CD4-positive, alpha-beta T cell treated with Interferon alpha-2 for 1 hour (primary cell): ENCODE measurements around the gene TMED7.

Experiments
- DNase-seq, 2 donors: peaks; one replicate each; pipeline ENCODE4 v3.0.0-alpha.2; 2020 to 2022

TMED7 gene

DNA sequence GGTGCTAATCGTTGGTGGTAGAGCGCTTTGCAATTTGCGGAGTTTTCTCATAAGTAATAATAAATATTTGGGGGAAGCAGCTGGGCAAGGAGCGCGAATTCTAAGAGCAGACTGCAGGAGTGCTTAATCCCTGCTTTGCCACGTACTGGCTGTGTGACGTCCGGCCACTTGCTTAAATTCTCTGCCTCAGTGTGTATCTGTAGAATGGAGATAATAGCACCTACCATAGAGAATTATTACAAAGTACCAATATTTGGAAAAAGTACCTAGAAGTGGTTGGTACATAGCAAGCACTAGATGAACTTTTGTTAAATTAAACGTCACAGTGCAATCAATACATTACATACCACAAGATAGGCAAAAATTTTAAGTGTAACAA lies 598 bp upstream of the TMED7 start:
- no peak for DNase-seq

DNA sequence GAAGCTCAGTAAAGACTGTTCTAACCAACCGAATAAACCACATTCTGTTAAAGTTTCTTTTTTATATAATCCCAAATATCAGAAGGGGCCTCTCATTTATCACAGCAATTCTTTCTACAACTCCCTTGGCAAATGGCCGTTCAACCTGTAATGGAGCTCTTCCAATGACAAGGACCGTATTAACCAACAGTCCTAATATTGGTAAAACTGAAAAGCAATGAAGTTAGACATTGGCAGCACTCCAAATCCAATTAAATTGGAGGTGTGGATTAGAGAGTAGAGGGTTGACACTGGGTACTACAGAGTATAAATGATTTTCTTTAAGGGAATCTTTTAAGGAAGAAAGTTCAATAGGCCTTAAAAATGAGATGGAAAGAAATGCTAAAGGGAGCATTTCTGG lies 842 bp downstream of the TMED7 start:
- peak in 1 of 2 donors; percentile 36 for DNase-seq

GRCh38 chr5:115623658-115624057 lies 2.2 kb downstream of the TMED7 start:
- no peak for DNase-seq

- no peak for DNase-seq
Observed at GRCh38 chr5:115621365-115621900, 4.4 kb downstream of the TMED7 start.

DNA sequence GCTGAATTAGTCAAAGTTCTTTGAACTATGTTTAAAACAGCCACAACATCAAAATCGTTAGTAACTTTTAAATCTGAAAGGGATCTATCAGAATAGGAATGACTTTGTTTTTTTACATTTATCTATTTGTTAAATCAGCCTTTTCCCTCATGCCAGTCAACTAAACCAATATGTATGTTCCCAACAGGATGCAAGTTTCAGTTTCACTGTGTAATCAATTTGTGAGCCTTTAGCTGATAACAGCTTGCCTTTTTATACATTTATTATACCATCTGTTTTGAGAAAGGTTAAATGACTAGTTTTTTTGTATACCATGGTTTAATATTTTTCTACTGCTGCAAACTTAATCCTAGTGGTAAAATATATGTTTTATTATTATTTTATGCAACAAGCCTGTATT lies 8.9 kb downstream of the TMED7 start:
- DNase-seq: no peak

- no peak for DNase-seq
Observed at GRCh38 chr5:115616472-115616871, 9.4 kb downstream of the TMED7 start.

DNA sequence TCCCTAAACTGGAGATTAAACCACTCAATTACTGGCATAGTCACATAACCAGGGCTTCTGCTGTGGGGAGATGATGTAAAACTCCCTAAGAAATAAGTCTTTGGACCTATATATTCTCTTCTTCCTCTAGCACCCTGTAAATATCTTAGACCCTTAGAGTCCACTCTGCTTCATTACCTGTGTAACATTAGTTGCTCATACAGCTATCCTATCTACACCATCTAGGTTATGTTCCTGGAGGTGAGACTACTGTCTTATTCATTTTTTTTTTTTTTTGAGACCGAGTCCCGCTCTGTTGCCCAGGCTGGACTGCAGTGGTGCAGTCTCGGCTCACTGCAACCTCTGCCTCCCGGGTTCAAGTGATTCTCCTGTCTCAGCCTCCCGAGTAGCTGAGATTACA lies 14.0 kb downstream of the TMED7 start:
- no peak for DNase-seq

- no peak for DNase-seq
Observed at GRCh38 chr5:115607935-115608334, 17.9 kb downstream of the TMED7 start.

DNA sequence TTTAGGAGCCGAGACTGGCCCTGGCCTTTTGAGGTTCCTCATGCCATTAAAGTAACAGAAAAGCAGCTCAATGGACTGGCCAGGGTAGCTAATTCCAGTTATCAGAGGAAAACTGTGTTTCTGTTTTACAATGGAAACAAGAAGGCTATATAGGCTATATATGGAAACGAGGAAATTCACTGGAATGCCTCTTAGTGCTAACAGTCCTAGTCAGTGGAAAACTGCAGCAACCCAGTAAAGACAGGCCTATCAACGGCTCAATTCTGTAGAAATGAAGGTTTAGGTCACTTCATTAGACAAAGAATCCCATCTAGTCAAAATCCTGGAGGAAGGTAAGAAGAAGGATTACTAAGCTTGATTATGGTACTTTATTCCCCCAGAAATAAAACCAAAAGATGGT lies 20.4 kb downstream of the TMED7 start:
- no peak for DNase-seq

DNA sequence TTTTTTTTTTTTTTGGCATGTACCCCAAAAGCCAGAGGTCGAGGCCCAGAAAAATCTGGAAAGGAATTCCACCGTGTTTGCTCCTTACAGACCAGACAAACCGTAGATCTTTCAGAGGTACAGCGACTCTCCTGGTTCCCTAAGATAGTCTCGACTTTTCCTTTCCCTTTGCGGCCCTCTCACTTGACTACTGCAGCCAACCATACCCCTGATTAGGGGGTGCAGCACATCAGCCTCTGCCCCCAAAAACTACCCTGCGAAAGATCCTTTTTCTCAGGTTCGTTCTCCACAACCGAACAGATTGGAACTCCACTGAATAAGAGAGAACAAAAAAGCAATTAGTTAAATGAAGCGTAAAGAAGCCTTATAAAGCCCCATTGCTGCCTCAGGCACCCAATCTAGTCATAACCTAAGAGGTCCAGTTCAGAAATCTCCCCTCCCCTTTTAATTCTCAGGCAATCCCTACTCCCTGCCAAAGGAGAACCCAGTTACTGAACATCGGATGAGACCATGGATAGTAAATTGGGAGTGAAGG lies 23.2 kb downstream of the TMED7 start:
- no peak for DNase-seq

- DNase-seq: peak; percentile 60 to 65
Observed at GRCh38 chr5:115601701-115602590, 23.9 kb downstream of the TMED7 start, which contains the start of gene TICAM2. TICAM2 (minus strand) TSS chr5:115602479; CDS start chr5:115581256, 21,223 bp downstream.

DNA sequence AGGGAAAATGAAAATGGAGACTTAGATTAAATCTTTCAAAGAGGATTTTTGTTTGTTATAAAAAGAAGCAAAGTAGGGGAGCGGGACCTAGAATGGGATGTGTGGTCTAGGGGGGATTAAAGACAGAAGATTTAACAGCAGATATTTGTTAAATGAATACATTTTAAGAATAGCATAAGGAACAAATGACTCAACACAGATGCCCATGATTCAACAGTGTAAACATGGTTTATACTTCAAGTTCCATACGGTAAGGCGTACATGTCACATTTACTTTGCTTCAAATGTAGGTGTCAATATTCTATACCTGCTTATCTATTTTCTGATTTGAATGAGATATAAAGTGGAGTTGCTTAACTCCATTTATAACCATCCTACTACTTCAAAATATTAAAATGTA lies 25.1 kb downstream of the TMED7 start:
- no peak for DNase-seq

DNA sequence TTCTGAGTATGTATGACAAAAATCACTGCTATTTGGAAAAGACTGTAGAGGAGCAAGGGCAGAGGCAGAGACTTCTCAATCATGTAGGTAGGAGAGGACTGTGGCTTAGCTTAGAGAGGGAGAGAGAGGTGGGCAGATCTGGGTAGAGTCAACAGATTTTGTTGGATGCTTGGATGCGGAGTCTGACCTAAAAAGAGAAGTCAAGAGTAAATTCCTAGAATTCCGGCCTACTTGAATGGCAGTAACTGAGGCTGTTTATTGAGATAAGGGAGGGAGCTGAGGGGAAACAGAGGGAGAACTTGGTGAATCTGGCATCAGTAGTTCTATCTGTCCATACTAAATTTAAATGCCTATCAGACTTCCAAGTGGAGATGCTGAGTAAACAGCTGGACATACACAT lies 25.9 kb downstream of the TMED7 start:
- no peak for DNase-seq

- peak in 1 of 2 donors; percentile 24 for DNase-seq
Observed at GRCh38 chr5:115599502-115599901, 26.3 kb downstream of the TMED7 start.

- DNase-seq: no peak
Observed at GRCh38 chr5:115594128-115595047, 31.4 kb downstream of the TMED7 start.

DNA sequence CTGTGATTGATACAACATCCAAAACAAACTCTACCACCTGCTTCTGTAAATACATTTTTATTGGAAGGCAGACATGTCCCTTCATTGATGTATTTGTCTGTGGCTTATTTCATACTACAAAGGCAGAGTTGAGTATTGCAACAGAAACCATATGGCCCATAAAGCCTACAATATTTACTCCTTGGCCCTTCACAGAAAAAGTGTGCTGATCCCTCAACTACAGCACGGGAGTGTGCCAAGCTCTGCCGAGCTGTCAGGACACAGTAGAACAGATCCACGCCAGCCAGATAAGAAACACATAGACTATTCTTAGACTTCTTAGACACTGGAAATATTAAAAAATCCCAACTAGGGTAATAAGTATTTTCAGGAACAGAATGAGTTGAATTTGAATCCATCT lies 36.8 kb downstream of the TMED7 start:
- no peak for DNase-seq

DNA sequence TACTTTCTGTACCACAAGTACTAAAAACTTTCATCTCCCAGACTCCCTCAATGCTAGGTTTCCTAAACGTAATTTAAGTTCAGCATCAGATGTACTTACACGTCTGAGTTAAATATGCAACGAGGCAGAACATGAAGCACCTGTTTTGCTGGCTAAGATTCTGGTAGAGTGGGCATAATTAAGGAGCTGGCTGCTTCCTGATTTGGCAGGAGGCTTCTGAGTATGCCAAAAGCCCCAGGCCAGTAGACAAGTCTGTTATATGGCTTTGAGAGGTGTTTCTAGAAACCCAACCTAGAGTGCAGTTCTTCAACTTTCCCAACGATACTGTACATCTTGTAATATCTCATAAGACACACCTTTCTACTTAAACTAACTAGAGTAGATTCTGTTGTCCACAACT lies 37.2 kb downstream of the TMED7 start:
- no peak for DNase-seq

GRCh38 chr5:115586525-115587146 lies 39.2 kb downstream of the TMED7 start:
- DNase-seq: peak in 1 of 2 donors; percentile 41

DNA sequence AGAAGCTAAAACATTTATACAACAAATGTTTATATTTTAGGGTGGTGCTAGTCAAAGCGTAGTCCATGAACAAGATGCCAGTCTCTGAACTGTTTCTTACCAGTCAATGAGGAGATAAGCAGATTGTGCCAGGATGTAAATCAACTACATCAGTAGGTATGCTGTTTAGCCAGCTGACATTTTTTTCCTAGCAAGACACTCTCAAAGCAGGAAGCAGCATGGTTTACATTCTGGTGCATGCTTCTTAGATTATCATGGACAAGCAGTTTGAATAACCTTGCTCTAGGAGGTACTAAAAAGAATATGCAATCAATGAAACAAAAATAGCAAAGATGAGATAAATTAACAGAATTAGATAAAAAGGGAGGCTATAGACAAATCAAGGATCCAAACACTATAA lies 40.6 kb downstream of the TMED7 start:
- no peak for DNase-seq

- no peak for DNase-seq
Observed at GRCh38 chr5:115584501-115584900, 41.3 kb downstream of the TMED7 start.

DNA sequence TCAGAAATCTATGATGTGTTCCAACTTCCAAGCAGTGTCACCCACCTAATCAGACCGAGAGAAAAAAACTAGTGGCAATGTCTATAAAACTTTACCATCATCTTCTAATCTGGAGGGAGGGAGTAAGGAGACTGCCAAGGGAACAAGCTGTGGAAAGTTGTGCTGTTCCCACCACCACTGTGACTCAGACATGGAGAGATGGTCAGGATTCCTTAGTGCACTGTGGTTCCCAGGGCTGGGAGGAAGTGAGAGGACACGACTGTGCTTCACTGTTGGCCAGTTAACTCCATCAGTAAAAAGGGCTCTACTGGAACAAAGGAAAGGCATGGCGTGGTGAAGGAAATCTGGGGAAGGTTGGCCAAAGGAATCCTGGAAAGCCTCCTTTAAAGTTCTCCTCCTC lies 42.4 kb downstream of the TMED7 start:
- no peak for DNase-seq

- DNase-seq: no peak
Observed at GRCh38 chr5:115580941-115581340, 44.9 kb downstream of the TMED7 start.

DNA sequence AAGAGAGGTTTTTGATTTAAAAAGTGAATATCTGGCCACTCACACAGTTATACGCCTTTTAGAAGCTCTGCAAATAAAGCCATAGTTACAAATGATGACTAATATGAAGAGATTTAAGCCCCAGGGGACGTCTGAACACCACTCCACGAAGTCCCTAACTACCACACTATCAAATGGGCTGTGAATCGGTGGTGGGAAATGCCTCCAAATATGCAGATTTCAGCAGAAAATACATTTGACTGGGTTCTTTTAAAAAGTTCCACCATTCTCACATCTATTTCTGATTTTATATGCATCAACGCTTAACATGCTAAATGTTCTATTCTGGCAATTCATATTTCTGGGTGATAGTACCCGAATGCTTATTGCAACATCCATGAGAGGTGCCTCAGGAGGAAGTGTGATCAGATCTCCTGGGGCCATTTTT lies 46.1 kb downstream of the TMED7 start:
- DNase-seq: no peak
